GM12864 (cell line): Measurements from ENCODE around the gene DAB2.

Experiments
- DNase-seq: peaks from one replicate; pipeline ENCODE4 v3.0.0-alpha.2; 2011; ENCODE audit warnings: low read depth
- H3K4me3 ChIP-seq: 2 replicates; pipeline ENCODE4 v1.5.1; 2011; ENCODE audit warnings: mild to moderate bottlenecking, low read depth, low read length, control low read depth
- CTCF ChIP-seq: IDR thresholded peaks from 2 replicates; pipeline ENCODE4 v1.5.1; 2011; ENCODE audit warnings: low read depth, mild to moderate bottlenecking, moderate library complexity, low read length, control low read depth, inconsistent platforms; ENCODE audit errors: missing control alignments

The DAB2 gene

DNA sequence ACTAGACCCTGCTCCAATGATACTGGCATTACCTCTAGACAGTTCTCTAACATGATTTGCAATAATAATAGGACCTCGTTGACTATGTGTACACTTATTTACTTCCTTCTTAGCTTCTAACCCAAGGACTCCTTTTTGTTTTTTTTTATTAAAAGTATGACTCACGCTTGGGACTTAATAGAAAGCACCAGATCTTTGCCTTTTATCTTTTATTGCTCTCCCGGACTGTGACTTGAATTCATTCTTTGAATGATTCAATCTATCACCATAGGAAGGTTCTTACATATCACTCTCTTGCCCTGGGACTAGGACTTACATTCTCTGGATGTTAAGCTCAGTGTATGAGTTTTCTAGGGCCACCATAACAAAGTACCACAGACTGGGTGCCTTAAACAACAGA, 69.5 kb downstream of the DAB2 start:
- DNase-seq, result no peak
- TF ChIP-seq CTCF, result no peak
- H3K4me3 ChIP-seq, result no peak overlapping the region

GRCh38 chr5:39353717-39354399, 70.9 kb downstream of the DAB2 start:
- H3K4me3 ChIP-seq, result no peak overlapping the region
- DNase-seq, result no peak
- TF ChIP-seq CTCF, result no peak

GRCh38 chr5:39352951-39353350, 71.8 kb downstream of the DAB2 start:
- no peak overlapping the region for H3K4me3 ChIP-seq
- DNase-seq, result no peak
- TF ChIP-seq CTCF, result no peak

GRCh38 chr5:39352170-39352569, 72.6 kb downstream of the DAB2 start:
- H3K4me3 ChIP-seq, result no peak overlapping the region
- no peak for DNase-seq
- TF ChIP-seq CTCF, result no peak

DNA sequence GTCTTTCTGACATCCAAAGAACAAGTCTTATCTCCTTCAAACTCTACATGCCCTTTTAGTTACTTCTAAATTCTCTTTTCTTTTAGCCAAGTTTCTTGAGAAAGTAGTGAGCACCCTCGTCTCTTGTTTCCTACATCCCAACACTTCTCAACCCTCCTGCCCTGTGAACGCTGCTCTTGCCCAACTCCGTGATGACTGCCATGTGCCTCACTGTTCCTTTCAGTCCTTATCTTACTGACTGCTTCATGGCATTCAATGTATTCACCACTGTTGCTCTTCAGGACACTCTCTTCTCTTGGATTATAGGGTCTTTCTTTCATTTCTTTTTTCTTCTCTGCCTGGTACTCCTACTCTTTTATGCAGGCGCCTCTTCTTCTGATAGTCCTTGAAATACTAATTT, 75.3 kb downstream of the DAB2 start:
- DNase-seq, result no peak
- no peak for TF ChIP-seq CTCF
- no peak overlapping the region for H3K4me3 ChIP-seq

- TF ChIP-seq CTCF, result no peak
- H3K4me3 ChIP-seq, result no peak overlapping the region
- no peak for DNase-seq
Measured at GRCh38 chr5:39342460-39342859, 82.3 kb downstream of the DAB2 start.

DNA sequence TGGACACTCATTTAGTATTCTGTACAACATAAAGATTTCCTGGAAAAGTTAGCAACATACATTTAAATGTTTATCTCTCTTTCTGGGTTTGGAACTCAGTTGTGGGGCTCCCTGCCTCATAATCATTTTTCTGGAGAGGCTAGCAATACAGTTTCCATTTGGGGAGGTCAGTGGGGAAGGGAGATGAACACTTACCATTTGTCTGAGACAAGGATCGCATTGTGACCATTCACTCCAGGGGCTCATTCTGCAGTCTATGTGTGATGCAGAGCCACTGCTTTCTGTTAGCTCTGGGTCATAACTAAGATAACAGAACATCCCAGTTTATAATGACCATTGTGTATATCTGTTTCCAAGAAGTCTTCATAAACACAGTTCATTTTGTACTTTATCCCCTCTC, 82.9 kb downstream of the DAB2 start:
- no peak for DNase-seq
- no peak overlapping the region for H3K4me3 ChIP-seq
- TF ChIP-seq CTCF, result no peak
